ENCODE measurements around the gene CD22.

The CD22 gene

GRCh38 chr19:35298561-35298972 is 30.4 kb upstream of the CD22 start (continued):
- TF ChIP-seq YY2 (tag by site-specific recombination; IDR thresholded peaks at IDR 0.05) (peak; percentile 74), ZBTB1 (tag by site-specific recombination; IDR thresholded peaks at IDR 0.05) (0 out of 2 replicates have a peak, but pooled peaks have one; percentile 38), ZNF133 (tag by site-specific recombination; IDR thresholded peaks at IDR 0.05) (0 out of 2 replicates have a peak, but pooled peaks have one; percentile 34)

GRCh38 chr19:35299523-35300338 is 29.3 kb upstream of the CD22 start:
- CTCF ChIA-PET, result interaction anchor here (1.0 kb wide), 1 partner anchor 196 kb away, joined by 3 read pairs; no protein-coding TSS in a partner anchor
- H3K27ac ChIP-seq (ENCODE audit: extremely low read depth, low read depth, low read length), result no peak overlapping the region
- no peaks in the 10 kb centered on the region for H3K9me3 ChIP-seq (ENCODE audit: control insufficient read depth, insufficient read depth, low read depth, low read length)
- no peaks in the 10 kb centered on the region for H3K4me1 ChIP-seq (ENCODE audit: control insufficient read depth, insufficient read depth, low read length)
- H3K4me3 ChIP-seq (ENCODE audit: low read depth, low read length), result no peak overlapping the region
- POLR2A ChIA-PET, result no interaction called here
- H3K36me3 ChIP-seq (ENCODE audit: control insufficient read depth in 2 of 2, insufficient read depth in 1 of 2, low read length in 2 of 2), result no peaks in the 10 kb centered on the region; a peak in 1 of 3 replicates
- TF ChIP-seq SETDB1 (IDR thresholded peaks at IDR 0.05; ENCODE audit: insufficient read length, low read length) (no peak), ZSCAN16 (tag by site-specific recombination; IDR thresholded peaks at IDR 0.05) (no peak), ZNF2 (tag by site-specific recombination; IDR thresholded peaks at IDR 0.05) (no peak), KLF9 (tag by site-specific recombination; IDR thresholded peaks at IDR 0.05; ENCODE audit: low read depth) (0 out of 2 replicates have a peak, but pooled peaks have one; percentile 14), ZBTB20 (tag by site-specific recombination; IDR thresholded peaks at IDR 0.05) (no peak), ZNF266 (tag by site-specific recombination; IDR thresholded peaks at IDR 0.05; ENCODE audit: low read depth) (no peak), GLIS1 (tag by site-specific recombination; IDR thresholded peaks at IDR 0.05) (0 out of 2 replicates have a peak, but pooled peaks have one; percentile 6), PRDM1 (tag by site-specific recombination; IDR thresholded peaks at IDR 0.05) (no peak)

- CTCF ChIA-PET, result interaction anchor here (1.0 kb wide), 1 partner anchor 195 kb away, joined by 3 read pairs; no protein-coding TSS in a partner anchor
- H3K36me3 ChIP-seq (ENCODE audit: control insufficient read depth in 2 of 2, insufficient read depth in 1 of 2, low read length in 2 of 2), result no peaks in the 10 kb centered on the region; a peak in 1 of 3 replicates
These were observed 28.7 kb upstream of the CD22 start for GRCh38 chr19:35300339-35300649.

GRCh38 chr19:35301961-35302360 is 27.0 kb upstream of the CD22 start:
- H3K4me1 ChIP-seq (ENCODE audit: control insufficient read depth, insufficient read depth, low read length), result no peaks in the 10 kb centered on the region
- POLR2A ChIA-PET, result interaction anchor here (0.6 to 0.7 kb wide), 2 partner anchors 11 to 806 kb away, joined by 6 to 7 read pairs; no protein-coding TSS in a partner anchor
- CTCF ChIA-PET, result interaction anchor here (0.6 to 1.7 kb wide), 3 partner anchors 16 to 392 kb away, joined by 3 to 4 read pairs (median 4); no protein-coding TSS in a partner anchor
- H3K36me3 ChIP-seq (ENCODE audit: control insufficient read depth in 2 of 2, insufficient read depth in 1 of 2, low read length in 2 of 2), result no peaks in the 10 kb centered on the region; a peak in 1 of 3 replicates
- no peak overlapping the region for H3K27ac ChIP-seq (ENCODE audit: extremely low read depth, low read depth, low read length)
- H3K4me3 ChIP-seq (ENCODE audit: low read depth, low read length), result no peak overlapping the region
- H3K9me3 ChIP-seq (ENCODE audit: control insufficient read depth, insufficient read depth, low read depth, low read length), result no peaks in the 10 kb centered on the region
- TF ChIP-seq ZNF600 (tag by site-specific recombination; IDR thresholded peaks at IDR 0.05) (no peak), BCL6B (tag by site-specific recombination; IDR thresholded peaks at IDR 0.05) (no peak), ZBTB10 (tag by site-specific recombination; IDR thresholded peaks at IDR 0.05) (no peak), ZNF248 (tag by site-specific recombination; IDR thresholded peaks at IDR 0.05) (no peak), ZNF2 (tag by site-specific recombination; IDR thresholded peaks at IDR 0.05) (no peak), ZNF621 (tag by site-specific recombination; IDR thresholded peaks at IDR 0.05) (no peak), ZBTB7A (tag by site-specific recombination; IDR thresholded peaks at IDR 0.05; ENCODE audit: low read depth) (no peak)

More at GRCh38 chr19:35300339-35300649, 28.7 kb upstream of the CD22 start:
- Histone ChIP-seq H3K4me3 (ENCODE audit: low read depth, low read length) (no peak overlapping the region), H3K9me3 (ENCODE audit: control insufficient read depth, insufficient read depth, low read depth, low read length) (no peaks in the 10 kb centered on the region), H3K4me1 (ENCODE audit: control insufficient read depth, insufficient read depth, low read length) (no peaks in the 10 kb centered on the region), H3K27ac (ENCODE audit: extremely low read depth, low read depth, low read length) (no peak overlapping the region)
- POLR2A ChIA-PET, result no interaction called here
- TF ChIP-seq ZNF76 (tag by site-specific recombination; IDR thresholded peaks at IDR 0.05; ENCODE audit: borderline replicate concordance, low read depth), result no peak
- no peak for TF ChIP-seq ZNF148 (tag by site-specific recombination; IDR thresholded peaks at IDR 0.05; ENCODE audit: borderline replicate concordance)
- no peak for TF ChIP-seq ZNF610 (tag by site-specific recombination; IDR thresholded peaks at IDR 0.05; ENCODE audit: borderline replicate concordance)
- TF ChIP-seq HOXD13 (CRISPR knock-in tag; IDR thresholded peaks at IDR 0.05; ENCODE audit: borderline replicate concordance), result no peak
- peak; percentile 36; the same call in 1 of the 2 replicates for TF ChIP-seq GLIS2 (tag by site-specific recombination; IDR thresholded peaks at IDR 0.05)
